ENCODE measurements around the gene HK1. TPM values are rescaled to one million over a fixed set of nuclear protein-coding genes. Genes with fewer than 3 reads are reported as not detected.

Gene HK1
- total and polyA plus RNA-seq, 2 of the 13 experiments (the other 11 are each of a cell fraction or from before 2014, with no cell fraction given): 0.29 to 1.5 TPM

DNA sequence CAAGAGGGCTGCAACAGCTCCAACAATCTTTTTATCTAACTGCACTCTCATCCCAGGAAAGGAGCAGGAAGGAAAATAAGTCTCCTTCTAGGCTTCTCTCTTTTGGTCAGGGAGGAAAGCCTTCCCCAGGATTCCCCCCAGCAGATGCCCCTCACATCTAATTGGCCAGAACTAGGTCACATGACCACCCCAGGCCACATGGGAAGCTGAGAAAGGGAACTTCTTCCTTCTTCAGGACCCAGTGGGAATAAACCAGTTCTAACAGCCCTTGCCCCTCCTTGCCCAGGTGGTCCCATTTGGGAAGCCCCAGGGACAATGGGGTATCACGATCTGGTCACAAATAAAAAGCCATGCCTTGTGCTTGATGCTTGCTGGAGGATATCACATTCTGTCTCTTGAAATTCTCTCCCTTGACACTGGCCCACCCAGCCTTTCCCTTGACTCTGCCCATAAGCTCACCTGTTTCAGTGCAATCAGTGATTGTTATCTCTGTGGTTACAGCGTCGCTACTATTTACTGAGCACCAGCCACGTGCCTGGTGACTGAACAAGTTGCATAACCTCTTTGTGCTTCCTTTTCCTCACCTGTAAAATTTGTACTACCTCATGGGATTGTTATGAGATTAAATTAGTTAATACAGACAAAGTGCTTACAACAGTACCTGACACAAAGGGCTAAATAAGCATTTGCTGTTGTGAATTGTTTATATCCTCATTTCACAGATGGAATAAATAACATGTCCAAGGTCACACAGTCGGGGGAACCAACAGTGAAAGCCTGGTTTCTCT is 147.4 kb downstream of the HK1 start (continued):
- TF ChIP-seq, protein P1, sequence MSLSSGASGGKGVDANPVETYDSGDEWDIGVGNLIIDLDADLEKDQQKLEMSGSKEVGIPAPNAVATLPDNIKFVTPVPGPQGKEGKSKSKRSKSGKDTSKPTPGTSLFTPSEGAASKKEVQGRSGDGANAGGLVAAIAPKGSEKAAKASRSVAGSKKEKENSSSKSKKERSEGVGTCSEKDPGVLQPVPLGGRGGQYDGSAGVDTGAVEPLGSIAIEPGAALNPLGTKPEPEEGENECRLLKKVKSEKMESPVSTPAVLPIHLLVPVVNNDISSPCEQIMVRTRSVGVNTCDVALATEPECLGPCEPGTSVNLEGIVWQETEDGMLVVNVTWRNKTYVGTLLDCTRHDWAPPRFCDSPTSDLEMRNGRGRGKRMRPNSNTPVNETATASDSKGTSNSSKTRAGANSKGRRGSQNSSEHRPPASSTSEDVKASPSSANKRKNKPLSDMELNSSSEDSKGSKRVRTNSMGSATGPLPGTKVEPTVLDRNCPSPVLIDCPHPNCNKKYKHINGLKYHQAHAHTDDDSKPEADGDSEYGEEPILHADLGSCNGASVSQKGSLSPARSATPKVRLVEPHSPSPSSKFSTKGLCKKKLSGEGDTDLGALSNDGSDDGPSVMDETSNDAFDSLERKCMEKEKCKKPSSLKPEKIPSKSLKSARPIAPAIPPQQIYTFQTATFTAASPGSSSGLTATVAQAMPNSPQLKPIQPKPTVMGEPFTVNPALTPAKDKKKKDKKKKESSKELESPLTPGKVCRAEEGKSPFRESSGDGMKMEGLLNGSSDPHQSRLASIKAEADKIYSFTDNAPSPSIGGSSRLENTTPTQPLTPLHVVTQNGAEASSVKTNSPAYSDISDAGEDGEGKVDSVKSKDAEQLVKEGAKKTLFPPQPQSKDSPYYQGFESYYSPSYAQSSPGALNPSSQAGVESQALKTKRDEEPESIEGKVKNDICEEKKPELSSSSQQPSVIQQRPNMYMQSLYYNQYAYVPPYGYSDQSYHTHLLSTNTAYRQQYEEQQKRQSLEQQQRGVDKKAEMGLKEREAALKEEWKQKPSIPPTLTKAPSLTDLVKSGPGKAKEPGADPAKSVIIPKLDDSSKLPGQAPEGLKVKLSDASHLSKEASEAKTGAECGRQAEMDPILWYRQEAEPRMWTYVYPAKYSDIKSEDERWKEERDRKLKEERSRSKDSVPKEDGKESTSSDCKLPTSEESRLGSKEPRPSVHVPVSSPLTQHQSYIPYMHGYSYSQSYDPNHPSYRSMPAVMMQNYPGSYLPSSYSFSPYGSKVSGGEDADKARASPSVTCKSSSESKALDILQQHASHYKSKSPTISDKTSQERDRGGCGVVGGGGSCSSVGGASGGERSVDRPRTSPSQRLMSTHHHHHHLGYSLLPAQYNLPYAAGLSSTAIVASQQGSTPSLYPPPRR (CRISPR knock-in tag; IDR thresholded peaks at IDR 0.05; ENCODE audit: borderline replicate concordance): no peak; the same call in 1 of the 2 replicates
- no peak for TF ChIP-seq ZNF766 (CRISPR knock-in tag; IDR thresholded peaks at IDR 0.05; ENCODE audit: borderline replicate concordance)
- TF ChIP-seq ZNF790 (CRISPR knock-in tag; IDR thresholded peaks at IDR 0.05; ENCODE audit: borderline replicate concordance): no peak
- peak; percentile 66; the same call in 1 of the 2 replicates for TF ChIP-seq ZNF3 (CRISPR knock-in tag; IDR thresholded peaks at IDR 0.05)
- TF ChIP-seq SOX6 (IDR thresholded peaks at IDR 0.05): no peak
- TF ChIP-seq SOX6 (CRISPR knock-in tag; IDR thresholded peaks at IDR 0.05): peak; percentile 97
- peak; percentile 52 for TF ChIP-seq KAT8 (CRISPR knock-in tag; IDR thresholded peaks at IDR 0.05)
- TF ChIP-seq JUNB (CRISPR knock-in tag; IDR thresholded peaks at IDR 0.05; ENCODE audit: borderline replicate concordance): peak; percentile 63; the same call in 1 of the 2 replicates
- 0 out of 2 replicates have a peak, but pooled peaks have one; percentile 55 for TF ChIP-seq ISL2 (CRISPR knock-in tag; IDR thresholded peaks at IDR 0.05)
- no peak for TF ChIP-seq BCL3 (CRISPR knock-in tag; IDR thresholded peaks at IDR 0.05)
- TF ChIP-seq, protein P2, sequence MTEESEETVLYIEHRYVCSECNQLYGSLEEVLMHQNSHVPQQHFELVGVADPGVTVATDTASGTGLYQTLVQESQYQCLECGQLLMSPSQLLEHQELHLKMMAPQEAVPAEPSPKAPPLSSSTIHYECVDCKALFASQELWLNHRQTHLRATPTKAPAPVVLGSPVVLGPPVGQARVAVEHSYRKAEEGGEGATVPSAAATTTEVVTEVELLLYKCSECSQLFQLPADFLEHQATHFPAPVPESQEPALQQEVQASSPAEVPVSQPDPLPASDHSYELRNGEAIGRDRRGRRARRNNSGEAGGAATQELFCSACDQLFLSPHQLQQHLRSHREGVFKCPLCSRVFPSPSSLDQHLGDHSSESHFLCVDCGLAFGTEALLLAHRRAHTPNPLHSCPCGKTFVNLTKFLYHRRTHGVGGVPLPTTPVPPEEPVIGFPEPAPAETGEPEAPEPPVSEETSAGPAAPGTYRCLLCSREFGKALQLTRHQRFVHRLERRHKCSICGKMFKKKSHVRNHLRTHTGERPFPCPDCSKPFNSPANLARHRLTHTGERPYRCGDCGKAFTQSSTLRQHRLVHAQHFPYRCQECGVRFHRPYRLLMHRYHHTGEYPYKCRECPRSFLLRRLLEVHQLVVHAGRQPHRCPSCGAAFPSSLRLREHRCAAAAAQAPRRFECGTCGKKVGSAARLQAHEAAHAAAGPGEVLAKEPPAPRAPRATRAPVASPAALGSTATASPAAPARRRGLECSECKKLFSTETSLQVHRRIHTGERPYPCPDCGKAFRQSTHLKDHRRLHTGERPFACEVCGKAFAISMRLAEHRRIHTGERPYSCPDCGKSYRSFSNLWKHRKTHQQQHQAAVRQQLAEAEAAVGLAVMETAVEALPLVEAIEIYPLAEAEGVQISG (CRISPR knock-in tag; IDR thresholded peaks at IDR 0.05): peak; percentile 65
- TF ChIP-seq, protein P3, sequence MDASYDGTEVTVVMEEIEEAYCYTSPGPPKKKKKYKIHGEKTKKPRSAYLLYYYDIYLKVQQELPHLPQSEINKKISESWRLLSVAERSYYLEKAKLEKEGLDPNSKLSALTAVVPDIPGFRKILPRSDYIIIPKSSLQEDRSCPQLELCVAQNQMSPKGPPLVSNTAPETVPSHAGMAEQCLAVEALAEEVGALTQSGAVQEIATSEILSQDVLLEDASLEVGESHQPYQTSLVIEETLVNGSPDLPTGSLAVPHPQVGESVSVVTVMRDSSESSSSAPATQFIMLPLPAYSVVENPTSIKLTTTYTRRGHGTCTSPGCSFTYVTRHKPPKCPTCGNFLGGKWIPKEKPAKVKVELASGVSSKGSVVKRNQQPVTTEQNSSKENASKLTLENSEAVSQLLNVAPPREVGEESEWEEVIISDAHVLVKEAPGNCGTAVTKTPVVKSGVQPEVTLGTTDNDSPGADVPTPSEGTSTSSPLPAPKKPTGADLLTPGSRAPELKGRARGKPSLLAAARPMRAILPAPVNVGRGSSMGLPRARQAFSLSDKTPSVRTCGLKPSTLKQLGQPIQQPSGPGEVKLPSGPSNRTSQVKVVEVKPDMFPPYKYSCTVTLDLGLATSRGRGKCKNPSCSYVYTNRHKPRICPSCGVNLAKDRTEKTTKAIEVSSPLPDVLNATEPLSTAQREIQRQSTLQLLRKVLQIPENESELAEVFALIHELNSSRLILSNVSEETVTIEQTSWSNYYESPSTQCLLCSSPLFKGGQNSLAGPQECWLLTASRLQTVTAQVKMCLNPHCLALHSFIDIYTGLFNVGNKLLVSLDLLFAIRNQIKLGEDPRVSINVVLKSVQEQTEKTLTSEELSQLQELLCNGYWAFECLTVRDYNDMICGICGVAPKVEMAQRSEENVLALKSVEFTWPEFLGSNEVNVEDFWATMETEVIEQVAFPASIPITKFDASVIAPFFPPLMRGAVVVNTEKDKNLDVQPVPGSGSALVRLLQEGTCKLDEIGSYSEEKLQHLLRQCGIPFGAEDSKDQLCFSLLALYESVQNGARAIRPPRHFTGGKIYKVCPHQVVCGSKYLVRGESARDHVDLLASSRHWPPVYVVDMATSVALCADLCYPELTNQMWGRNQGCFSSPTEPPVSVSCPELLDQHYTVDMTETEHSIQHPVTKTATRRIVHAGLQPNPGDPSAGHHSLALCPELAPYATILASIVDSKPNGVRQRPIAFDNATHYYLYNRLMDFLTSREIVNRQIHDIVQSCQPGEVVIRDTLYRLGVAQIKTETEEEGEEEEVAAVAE (CRISPR knock-in tag; IDR thresholded peaks at IDR 0.05; ENCODE audit: borderline replicate concordance): no peak
- no peak for TF ChIP-seq MEIS1 (CRISPR knock-in tag; IDR thresholded peaks at IDR 0.05; ENCODE audit: borderline replicate concordance)
- no peak for TF ChIP-seq HDAC6 (IDR thresholded peaks at IDR 0.05; ENCODE audit: low read depth, low read length)
- peak; percentile 68; the same call in 1 of the 2 replicates for TF ChIP-seq ZNF749 (CRISPR knock-in tag; IDR thresholded peaks at IDR 0.05; ENCODE audit: borderline replicate concordance)

Data from HepG2 (cell line).